ENCODE data around the gene SPC24. TPM values are rescaled to one million over a fixed set of nuclear protein-coding genes. Genes with fewer than 3 reads are reported as not detected.

Gene SPC24
- total RNA-seq, 1 donor from 2014 or later, result 2.7 TPM

DNA sequence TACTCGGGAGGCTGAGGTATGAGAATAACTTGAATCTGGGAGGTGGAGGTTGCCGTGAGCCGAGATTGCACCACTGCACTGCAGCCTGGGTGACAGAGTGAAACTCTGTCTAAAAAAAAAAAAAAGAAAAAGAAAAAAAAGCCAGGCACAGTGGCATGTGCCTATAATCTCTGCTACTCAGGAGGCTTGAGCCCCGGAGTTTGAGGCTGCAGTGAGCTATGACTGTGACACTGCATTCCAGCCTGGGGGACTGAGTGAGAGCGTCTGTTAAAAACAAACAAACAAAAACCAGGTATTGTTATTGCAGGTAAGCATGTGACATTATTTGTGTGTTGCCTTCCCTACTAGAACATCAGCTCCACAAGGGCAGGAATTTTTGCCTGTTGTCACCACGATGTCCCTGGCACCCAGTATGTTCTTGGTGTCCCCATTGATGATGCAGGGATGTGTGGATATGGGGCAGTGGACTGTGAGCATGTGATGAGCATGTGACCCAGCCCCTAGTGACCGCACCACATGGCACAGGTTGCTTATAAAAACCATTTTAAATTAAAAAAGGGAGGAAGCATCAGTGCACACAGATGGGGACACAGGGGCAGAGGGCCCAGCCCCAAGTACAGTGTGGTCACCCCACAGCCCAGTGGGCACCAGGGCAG lies 43.3 kb upstream of the SPC24 start:
- Histone ChIP-seq H3K4me3 (no peak overlapping the region), H3K27ac (peak overlapping the region; percentile 91), H3K36me3 (peaks cover 0 to 3% of the 10 kb centered on the region in 2 donors), H3K9me3 (no peaks in the 10 kb centered on the region), H3K27me3 (no peaks in the 10 kb centered on the region), H3K4me1 (peaks cover 56% of the 10 kb centered on the region)
- intact Hi-C loops (cut with DNase I), result no loop called here
- no peak for DNase-seq (ENCODE audit: extremely low spot score in 2 of 2)
- TF ChIP-seq, protein P1, sequence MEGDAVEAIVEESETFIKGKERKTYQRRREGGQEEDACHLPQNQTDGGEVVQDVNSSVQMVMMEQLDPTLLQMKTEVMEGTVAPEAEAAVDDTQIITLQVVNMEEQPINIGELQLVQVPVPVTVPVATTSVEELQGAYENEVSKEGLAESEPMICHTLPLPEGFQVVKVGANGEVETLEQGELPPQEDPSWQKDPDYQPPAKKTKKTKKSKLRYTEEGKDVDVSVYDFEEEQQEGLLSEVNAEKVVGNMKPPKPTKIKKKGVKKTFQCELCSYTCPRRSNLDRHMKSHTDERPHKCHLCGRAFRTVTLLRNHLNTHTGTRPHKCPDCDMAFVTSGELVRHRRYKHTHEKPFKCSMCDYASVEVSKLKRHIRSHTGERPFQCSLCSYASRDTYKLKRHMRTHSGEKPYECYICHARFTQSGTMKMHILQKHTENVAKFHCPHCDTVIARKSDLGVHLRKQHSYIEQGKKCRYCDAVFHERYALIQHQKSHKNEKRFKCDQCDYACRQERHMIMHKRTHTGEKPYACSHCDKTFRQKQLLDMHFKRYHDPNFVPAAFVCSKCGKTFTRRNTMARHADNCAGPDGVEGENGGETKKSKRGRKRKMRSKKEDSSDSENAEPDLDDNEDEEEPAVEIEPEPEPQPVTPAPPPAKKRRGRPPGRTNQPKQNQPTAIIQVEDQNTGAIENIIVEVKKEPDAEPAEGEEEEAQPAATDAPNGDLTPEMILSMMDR (IDR thresholded peaks at IDR 0.05), result no peak
- TF ChIP-seq POLR2A (IDR thresholded peaks at IDR 0.05) (no peak), POLR2AphosphoS5 (IDR thresholded peaks at IDR 0.05; ENCODE audit: insufficient read depth in 1 of 2, low read depth in 1 of 2) (no peak)

DNA sequence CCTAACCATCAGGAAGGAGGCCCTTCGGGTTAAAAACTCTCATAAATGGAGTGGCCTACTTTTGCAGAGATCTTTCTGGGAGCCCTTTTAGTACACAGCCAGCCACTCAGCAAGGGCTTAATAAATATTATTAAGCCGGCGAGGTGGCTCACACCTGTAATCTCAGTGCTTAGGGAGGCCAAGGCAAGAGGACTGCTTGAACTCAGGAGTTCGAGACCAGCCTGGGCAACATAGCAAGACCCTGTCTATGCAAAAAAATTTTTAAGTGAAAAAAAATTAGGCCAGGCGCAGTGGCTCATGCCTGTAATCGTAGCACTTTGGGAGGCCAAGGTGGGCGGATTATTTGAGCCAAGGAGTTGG lies 42.6 kb upstream of the SPC24 start:
- TF ChIP-seq POLR2A (IDR thresholded peaks at IDR 0.05) (no peak), POLR2AphosphoS5 (IDR thresholded peaks at IDR 0.05; ENCODE audit: insufficient read depth in 1 of 2, low read depth in 1 of 2) (no peak)
- TF ChIP-seq, protein P1 (IDR thresholded peaks at IDR 0.05), result no peak
- H3K27me3 ChIP-seq, result no peaks in the 10 kb centered on the region
- peaks cover 56% of the 10 kb centered on the region for H3K4me1 ChIP-seq
- peak overlapping the region; percentile 91 for H3K27ac ChIP-seq
- peak overlapping the region; percentile 68 to 75 for H3K4me3 ChIP-seq
- no peak for DNase-seq (ENCODE audit: extremely low spot score in 2 of 2)
- H3K36me3 ChIP-seq, result peaks cover 0 to 10% of the 10 kb centered on the region in 2 donors
- H3K9me3 ChIP-seq, result no peaks in the 10 kb centered on the region
- intact Hi-C loops (cut with DNase I), result no loop called here

DNA sequence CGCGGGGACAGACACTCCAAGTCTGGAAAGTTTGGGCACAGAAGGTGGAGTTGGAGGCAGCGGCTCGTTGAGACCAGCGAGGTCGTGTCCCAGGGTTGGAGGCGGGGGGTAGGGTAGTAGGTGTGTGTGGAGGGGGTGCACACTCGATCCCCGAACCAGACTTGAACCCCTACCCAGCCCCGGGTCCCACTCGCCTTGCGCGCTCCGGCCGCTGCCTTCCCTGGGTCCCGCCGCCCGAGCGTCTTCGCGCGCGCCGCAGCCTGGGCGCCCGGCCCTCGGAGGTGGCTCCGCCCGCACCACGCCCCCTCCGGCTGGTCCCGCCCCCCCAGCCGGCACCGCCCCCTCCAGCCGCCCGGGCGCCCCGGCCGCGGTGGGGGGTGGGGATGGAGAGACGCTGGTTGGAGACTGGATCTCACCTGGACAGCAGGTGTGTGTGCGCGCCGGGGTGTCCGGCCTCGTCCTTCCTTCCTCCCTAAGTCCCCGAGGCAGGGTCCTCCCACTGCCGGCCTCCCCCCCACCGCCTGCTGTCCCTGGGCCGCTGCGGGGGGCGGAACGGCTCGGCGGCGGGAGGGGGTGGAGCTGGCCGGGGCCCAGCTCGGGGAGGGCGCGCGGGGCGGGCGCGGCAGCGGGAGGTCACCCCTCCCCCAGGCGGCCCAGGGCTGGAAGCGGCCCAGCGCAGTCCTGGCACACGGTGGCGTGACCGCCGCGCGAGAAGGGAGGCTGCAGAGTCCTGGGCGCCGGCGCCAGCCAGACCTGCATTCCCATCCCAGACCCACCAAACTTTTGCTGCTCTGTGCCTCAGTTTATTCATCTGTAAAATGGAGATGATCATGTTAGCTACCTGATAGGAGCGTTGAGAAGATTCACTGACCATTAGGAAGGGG lies 42.0 kb upstream of the SPC24 start, which contains the start of gene KANK2:
TSS of gene KANK2 (minus strand) at position 255 of the 884 bp plus-strand sequence. CDS start 3,034 bp downstream, outside the sequence.
- Histone ChIP-seq H3K36me3 (peaks cover 0 to 16% of the 10 kb centered on the region in 2 donors), H3K4me1 (peaks cover 56% of the 10 kb centered on the region), H3K4me3 (peak within 1 kb of the TSS; percentile 68 to 75), H3K9me3 (no peaks in the 10 kb centered on the region), H3K27me3 (no peaks in the 10 kb centered on the region), H3K27ac (peak within 1 kb of the TSS; percentile 91)
- DNase-seq (ENCODE audit: extremely low spot score in 2 of 2), result no peak
- TF ChIP-seq POLR2A (IDR thresholded peaks at IDR 0.05), result peak in 1 of 2 donors; percentile 94
- TF ChIP-seq, protein P1 (IDR thresholded peaks at IDR 0.05), result peak in 1 of 3 experiments; percentile 22
- peak in 1 of 2 donors; percentile 79 for TF ChIP-seq POLR2AphosphoS5 (IDR thresholded peaks at IDR 0.05; ENCODE audit: insufficient read depth in 1 of 2, low read depth in 1 of 2)
- intact Hi-C loops (cut with DNase I), result no loop called here

DNA sequence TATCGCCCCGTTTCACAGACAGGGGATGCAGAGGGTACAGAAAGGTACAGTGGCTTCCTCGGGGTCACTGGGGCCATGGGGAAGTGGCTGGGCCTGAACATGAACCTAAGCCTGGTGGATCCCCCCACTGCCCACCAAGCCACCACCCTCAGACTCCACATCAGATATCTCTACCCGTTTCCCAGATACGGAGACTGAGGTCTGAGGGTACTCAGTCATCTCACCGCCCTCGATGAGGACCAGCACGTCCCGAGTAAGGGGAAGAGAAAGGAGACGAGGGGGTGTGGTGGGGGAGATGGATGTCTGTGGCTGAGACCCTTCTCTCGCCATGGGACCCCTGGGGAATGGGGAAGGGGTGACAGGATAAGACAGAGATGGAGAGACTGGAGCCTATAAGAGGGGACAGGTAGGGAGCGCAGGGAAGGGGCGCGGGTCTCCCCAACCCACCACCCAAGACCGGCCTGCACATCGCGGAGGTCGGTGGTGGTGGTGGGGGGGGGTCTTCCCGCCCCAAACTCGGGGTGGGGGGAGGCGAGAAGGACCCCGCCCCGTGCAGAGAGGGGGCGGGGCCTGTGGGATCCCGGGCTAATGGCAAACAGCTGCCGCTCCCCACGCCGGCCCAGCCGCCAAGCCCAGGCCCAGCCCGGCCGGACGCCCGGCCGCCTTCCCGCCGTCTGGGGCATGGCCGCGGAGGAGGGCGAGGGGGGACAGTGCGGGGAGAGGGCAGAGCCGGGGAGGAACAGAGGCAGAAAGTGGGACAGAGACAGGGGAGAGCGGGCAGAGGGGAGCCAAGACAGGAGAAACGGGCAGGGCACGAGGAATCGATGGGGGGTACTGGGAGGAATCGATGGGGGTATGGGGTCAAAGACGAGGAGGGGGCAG lies 41.1 kb upstream of the SPC24 start:
- peaks cover 0 to 24% of the 10 kb centered on the region in 2 donors for H3K36me3 ChIP-seq
- intact Hi-C loops (cut with DNase I), result no loop called here
- H3K9me3 ChIP-seq, result no peaks in the 10 kb centered on the region
- H3K27ac ChIP-seq, result peak overlapping the region; percentile 91
- peak overlapping the region; percentile 68 to 75 for H3K4me3 ChIP-seq
- H3K4me1 ChIP-seq, result peaks cover 60% of the 10 kb centered on the region
- no peaks in the 10 kb centered on the region for H3K27me3 ChIP-seq
- TF ChIP-seq POLR2A (IDR thresholded peaks at IDR 0.05) (no peak), POLR2AphosphoS5 (IDR thresholded peaks at IDR 0.05; ENCODE audit: insufficient read depth in 1 of 2, low read depth in 1 of 2) (no peak)
- TF ChIP-seq, protein P1 (IDR thresholded peaks at IDR 0.05), result no peak
- no peak for DNase-seq (ENCODE audit: extremely low spot score in 2 of 2)

All from vagina (tissue), 2 donors.